Hematopoietic multipotent progenitor cell treated with erythropoietin and hydrocortisone succinate and interleukin-3 and kit ligand, for 6 days (in vitro differentiated cells): ENCODE measurements around the gene PATE4.
"Not testable (repeated sequence)": the region's sequence is repeated elsewhere in the genome, so short reads cannot be mapped to it uniquely, and the experiment has no call there.

Source experiments
- DNase-seq: peaks from one replicate; pipeline ENCODE4 v3.0.0-alpha.2; 2015

Gene PATE4

GRCh38 chr11:125833016-125833415 is at the start of gene PATE4:
TSS of gene PATE4 (plus strand) at chr11:125833316. CDS start at chr11:125833360, 44 bp downstream.
- no peak for DNase-seq

- no peak for DNase-seq
These were observed 48.4 kb upstream of the PATE4 start for GRCh38 chr11:125784678-125785077.

- DNase-seq: no peak
These were observed 45.3 kb upstream of the PATE4 start, which contains the start of gene PATE3 for GRCh38 chr11:125787827-125788226. TSS of gene PATE3 (plus strand) at chr11:125788127. CDS start at chr11:125788152, 25 bp downstream.

GRCh38 chr11:125790825-125791224 is 42.3 kb upstream of the PATE4 start:
- DNase-seq: no peak

GRCh38 chr11:125797641-125798040 is 35.5 kb upstream of the PATE4 start:
- no peak for DNase-seq

GRCh38 chr11:125799808-125800207 is 33.3 kb upstream of the PATE4 start:
- no peak for DNase-seq

GRCh38 chr11:125802387-125802786 is 30.7 kb upstream of the PATE4 start:
- DNase-seq: no peak

GRCh38 chr11:125807909-125808308 is 25.2 kb upstream of the PATE4 start:
- DNase-seq: no peak

GRCh38 chr11:125835748-125836147 is 2.6 kb downstream of the PATE4 start:
- no peak for DNase-seq

GRCh38 chr11:125842321-125842948 is 9.3 kb downstream of the PATE4 start:
- DNase-seq: no peak

GRCh38 chr11:125846188-125846587 is 13.1 kb downstream of the PATE4 start:
- DNase-seq: no peak

GRCh38 chr11:125857670-125858069 is 24.6 kb downstream of the PATE4 start:
- not testable (repeated sequence) for DNase-seq

GRCh38 chr11:125862786-125863185 is 29.7 kb downstream of the PATE4 start:
- DNase-seq: not testable (repeated sequence)

- DNase-seq: not testable (repeated sequence)
These were observed 32.2 kb downstream of the PATE4 start for GRCh38 chr11:125865354-125865753.

- no peak for DNase-seq
These were observed 36.4 kb downstream of the PATE4 start for GRCh38 chr11:125869521-125869920.

- DNase-seq: peak; percentile 58
These were observed 38.4 kb downstream of the PATE4 start for GRCh38 chr11:125871391-125872137.

- DNase-seq: no peak
These were observed 39.0 kb downstream of the PATE4 start for GRCh38 chr11:125872138-125872491.

GRCh38 chr11:125873881-125874555 is 40.9 kb downstream of the PATE4 start:
- DNase-seq: no peak

GRCh38 chr11:125874556-125875124 is 41.5 kb downstream of the PATE4 start:
- DNase-seq: peak; percentile 86

GRCh38 chr11:125881291-125881690 is 48.2 kb downstream of the PATE4 start:
- DNase-seq: no peak

- no peak for DNase-seq
These were observed 50.3 kb downstream of the PATE4 start for GRCh38 chr11:125883375-125883774.

- DNase-seq: peak; percentile 35
These were observed 53.9 kb downstream of the PATE4 start for GRCh38 chr11:125886997-125887372.
